Suppressor macrophage treated with lipopolysaccharide for 1 hour (primary cell): ENCODE data around the gene CFHR1.
"Not testable (repeated sequence)": the region's sequence is repeated elsewhere in the genome, so short reads cannot be mapped to it uniquely, and the experiment has no call there.

Source experiments
- DNase-seq, 3 donors: peaks; one replicate each; pipeline ENCODE4 v3.0.0-alpha.2; 2020 to 2022

CFHR1 gene

DNA sequence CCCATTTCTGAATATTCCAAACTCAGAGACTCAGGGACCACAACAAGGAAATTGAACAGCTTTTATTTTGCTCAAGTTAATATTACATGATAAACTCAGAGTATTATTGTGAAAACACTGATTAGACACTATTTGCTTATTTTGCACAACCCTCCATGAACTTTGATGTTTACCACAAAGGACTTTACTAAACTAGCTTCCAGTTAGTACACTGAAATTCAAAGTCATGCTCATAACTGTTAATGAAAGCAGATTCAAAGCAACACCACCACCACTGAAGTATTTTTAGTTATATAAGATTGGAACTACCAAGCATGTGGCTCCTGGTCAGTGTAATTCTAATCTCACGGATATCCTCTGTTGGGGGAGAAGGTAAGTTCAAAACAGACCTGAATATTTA lies at the start of gene CFHR1:
Gene CFHR1, plus strand, starts transcription at position 201 of the 400 bp plus-strand sequence. Its CDS starts 114 bp downstream, at position 315.
- not testable (repeated sequence) for DNase-seq

DNA sequence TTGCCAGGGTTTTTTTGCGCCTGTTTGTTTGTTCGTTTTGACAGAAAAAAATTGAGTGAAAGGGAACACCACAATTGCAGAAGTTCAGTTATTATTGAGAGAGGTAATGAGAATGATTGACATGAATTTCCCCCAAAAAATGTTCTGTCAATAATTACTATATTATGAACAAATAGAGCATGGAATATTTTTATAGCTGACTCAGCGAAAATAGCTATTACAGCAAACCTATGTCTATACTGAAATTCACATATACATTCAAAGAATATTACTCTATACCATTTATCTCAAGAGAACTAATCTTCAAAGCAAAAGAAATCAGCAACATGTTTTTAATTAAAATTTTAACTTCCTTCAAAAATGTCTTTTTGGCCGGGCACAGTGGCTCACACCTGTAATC lies 49.7 kb upstream of the CFHR1 start:
- not testable (repeated sequence) for DNase-seq

DNA sequence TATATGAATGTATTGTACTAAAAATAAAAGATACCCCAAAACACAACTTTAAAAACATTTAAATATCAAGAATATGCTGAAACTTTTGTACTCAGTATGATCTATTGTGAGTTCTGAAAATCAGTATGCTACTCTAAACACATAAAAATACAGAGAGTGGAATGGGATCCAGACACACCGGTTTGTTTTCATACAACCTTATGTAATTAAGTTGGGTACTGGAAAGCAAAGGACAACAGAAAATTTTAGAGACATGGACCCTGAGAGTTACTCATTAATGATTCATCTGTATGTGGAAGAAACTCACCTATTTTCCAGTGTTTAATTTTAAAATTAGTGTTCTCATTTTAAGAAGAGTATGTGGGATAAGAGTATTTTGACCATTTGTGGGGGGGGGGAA lies 45.8 kb upstream of the CFHR1 start:
- no peak for DNase-seq

DNA sequence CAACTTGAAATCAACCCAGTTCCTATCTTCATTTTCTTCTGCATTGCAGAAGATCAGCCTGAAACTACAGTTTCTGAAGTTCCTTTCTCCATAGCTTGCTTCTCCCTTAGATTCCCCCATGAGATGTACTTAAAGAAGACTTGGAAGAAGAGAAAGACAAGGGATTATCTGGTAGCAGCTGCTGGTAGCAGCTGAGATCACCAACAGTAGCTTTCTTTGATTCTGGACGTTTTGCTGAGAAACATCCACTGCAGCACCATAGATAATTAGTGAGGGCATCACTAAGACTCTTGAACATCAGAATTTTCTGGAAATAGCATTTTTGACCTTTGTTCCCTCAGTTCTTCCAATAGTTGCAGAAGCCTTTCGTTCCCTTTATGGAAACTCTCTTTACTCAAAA lies 45.4 kb upstream of the CFHR1 start:
- DNase-seq = no peak

DNA sequence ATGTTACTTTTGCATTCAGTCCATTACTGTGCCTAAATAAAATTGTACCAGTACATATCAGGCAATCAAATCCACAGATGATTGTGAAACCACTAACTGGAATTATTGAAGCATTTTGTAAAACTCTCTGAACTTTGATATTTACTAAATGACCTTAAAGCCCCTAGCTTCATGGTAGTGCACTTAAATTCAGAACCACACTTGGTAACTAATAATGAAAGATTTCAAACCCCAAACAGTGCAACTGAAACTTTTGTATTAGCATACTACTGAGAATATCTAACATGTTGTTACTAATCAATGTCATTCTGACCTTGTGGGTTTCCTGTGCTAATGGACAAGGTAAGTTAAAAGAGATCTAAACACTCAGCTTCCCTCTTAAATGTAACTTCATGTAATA lies 44.9 kb upstream of the CFHR1 start, which contains the start of gene CFHR3:
Gene CFHR3, plus strand, starts transcription at position 238 of the 400 bp plus-strand sequence. Its CDS starts 47 bp downstream, at position 285.
- no peak for DNase-seq

DNA sequence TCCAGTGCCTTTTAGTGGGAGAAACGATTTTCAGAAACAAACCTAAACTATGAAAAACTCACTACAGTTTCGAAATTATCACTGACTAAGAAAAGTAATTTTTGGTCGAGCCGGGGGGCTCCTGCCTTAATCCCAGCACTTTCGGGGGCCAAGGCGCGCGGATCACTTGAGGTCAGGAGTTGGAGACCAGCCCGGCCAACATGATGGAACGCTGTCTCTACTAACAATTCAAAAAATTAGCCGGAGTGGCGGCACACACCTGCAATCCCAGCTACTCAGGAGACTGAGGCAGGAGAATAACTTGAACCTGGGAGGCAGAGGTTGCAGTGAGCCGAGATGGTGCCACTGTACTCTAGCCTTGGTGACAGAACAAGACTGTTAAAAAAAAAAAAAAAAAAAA lies 41.9 kb upstream of the CFHR1 start:
- no peak for DNase-seq

DNA sequence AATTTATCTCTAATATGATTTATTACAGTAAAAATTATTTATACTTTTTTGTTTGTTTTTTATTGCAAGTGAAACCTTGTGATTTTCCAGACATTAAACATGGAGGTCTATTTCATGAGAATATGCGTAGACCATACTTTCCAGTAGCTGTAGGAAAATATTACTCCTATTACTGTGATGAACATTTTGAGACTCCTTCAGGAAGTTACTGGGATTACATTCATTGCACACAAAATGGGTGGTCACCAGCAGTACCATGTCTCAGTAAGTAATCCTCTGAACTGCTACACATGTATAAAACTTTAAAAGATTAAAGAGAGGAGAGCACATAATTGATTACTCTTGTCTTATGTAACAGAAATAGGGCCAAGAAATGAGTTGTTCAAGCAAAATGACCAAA lies 40.4 kb upstream of the CFHR1 start:
- no peak for DNase-seq

DNA sequence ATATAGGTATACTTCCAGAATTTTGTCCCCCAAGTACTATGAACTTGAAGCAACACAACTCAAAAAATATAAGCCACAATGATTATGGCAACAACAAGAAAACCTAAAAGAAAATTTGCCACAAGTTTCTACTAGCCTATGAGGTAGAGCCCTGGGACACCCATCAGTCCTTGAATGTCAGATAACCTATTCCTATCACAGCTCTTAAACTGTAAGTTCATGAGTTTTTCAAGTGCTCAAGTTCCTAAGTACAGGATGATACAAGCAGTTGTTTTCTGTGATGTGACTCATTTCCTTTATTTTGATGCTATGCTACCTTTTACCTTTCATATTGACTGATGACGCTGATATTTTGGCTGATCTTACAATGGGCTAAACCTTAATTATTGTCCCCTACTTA lies 28.3 kb upstream of the CFHR1 start:
- not testable (repeated sequence) for DNase-seq

DNA sequence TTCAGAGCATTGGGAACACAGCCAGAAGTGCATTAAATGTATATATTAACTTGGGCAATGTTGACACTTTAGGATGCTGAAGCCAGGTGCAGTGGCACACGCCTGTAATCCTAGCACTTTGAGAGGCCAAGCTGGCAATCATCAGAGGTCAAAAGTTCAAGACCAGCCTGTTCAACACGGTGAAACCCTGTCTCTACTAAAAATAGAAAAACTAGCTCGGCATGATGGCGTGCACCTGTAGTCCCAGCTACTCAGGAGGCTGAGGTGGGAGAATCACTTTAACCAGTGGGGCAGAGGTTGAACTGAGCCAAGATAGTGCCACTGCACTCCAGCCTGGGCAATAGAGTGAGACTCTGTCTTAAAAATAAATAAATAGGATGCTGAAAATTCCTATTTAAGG lies 25.4 kb upstream of the CFHR1 start:
- not testable (repeated sequence) for DNase-seq

DNA sequence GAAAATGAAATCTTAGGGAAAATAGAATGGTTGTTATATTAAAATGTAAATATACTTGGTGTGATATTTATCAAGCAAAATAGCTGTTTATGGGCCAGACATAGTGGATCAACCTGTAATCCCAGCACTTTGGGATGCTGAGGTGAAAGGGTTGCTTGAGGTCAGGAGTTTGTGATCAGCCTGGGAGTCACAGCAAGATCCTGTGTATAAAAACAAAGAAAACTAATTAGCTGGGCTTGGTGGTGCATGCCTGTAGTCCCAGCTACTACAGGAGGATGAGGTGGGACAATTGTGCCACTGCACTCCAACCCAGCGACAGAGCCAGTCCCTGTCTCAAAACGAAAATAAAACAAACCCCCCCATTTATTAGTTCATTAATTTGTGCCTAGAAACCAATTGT lies 21.6 kb upstream of the CFHR1 start:
- DNase-seq = no peak

DNA sequence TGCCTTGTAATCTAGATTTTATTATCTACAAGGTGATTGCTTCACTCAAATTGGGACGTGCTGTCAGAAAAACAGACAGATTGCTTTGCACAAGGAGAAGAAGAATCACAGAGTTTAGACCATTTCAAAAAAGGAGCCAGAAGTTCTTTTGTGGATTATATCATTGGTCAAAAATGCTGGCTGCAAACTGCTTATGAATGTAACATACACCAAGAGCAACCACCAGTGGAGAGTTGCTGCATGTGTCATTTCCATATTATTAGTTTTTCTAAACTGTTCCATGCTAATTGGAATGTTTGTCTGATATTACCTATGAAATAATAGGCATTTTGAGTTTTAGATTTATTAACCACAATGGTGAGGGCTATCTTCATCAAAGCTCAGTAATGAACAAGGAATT lies 17.6 kb upstream of the CFHR1 start:
- DNase-seq = not testable (repeated sequence)

DNA sequence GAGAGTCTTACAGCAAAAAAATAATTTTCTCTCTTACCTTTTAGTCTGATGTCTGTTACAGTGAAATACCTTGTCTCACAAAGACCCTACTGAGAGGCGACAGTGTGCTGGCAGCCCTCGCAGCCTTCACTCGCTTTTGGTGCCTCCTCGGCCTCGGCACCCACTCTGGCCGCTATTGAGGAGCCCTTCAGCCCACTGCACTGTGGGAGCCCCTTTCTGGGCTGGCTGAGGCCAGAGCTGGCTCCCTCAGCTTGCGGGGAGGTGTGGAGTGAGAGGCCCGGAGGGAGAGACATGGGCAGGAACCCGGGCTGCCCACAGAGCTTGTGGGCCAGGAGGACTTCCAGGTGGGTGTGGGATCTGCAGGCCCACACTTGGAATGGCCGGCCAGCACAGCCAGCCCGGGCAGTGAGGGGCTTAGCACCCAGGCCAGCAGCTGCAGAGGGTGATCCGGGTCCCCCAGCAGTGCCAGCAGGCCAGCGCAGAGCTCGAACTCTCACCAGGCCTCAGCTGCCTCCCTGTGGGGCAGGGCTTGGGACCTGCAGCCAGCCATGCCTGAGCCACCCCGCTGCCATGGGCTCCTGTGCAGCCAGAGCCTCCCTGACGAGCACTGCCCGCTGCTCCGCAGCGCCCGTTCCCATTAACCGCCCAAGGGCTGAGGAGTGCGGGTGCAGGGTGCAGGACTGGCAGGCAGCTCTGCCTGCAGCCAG lies 10.8 kb upstream of the CFHR1 start:
- no peak for DNase-seq

DNA sequence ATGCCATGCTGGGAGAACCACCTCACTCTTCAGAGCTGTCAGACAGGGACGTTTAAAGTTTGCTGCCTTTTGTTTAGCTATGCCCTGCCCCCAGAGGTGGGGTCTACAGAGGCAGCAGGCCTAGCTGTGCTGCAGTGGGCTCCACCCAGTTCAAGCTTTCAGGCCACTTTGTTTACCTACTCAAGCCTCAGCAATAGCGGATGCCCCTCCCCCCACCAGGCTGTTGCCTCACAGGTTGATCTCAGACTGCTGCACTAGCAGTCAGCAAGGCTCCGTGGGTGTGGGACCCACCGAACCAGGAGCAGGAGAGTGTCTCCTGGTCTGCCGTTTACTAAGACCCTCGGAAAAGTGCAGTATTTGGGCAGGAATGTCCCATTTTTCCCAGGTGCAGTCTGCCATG lies 2.1 kb upstream of the CFHR1 start:
- DNase-seq = not testable (repeated sequence)

DNA sequence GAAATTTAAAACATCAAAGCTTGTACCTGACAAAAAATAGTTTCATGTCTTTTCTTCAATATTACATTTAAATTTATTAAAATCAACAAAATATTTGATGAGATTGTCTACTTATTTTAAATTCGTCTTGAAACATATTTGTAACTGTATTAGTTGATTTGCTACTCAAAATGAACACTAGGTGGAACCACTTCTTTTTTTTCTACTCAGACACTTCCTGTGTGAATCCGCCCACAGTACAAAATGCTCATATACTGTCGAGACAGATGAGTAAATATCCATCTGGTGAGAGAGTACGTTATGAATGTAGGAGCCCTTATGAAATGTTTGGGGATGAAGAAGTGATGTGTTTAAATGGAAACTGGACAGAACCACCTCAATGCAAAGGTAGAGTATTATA lies 8.3 kb downstream of the CFHR1 start:
- DNase-seq = peak; percentile 5 to 66 (median 49)

DNA sequence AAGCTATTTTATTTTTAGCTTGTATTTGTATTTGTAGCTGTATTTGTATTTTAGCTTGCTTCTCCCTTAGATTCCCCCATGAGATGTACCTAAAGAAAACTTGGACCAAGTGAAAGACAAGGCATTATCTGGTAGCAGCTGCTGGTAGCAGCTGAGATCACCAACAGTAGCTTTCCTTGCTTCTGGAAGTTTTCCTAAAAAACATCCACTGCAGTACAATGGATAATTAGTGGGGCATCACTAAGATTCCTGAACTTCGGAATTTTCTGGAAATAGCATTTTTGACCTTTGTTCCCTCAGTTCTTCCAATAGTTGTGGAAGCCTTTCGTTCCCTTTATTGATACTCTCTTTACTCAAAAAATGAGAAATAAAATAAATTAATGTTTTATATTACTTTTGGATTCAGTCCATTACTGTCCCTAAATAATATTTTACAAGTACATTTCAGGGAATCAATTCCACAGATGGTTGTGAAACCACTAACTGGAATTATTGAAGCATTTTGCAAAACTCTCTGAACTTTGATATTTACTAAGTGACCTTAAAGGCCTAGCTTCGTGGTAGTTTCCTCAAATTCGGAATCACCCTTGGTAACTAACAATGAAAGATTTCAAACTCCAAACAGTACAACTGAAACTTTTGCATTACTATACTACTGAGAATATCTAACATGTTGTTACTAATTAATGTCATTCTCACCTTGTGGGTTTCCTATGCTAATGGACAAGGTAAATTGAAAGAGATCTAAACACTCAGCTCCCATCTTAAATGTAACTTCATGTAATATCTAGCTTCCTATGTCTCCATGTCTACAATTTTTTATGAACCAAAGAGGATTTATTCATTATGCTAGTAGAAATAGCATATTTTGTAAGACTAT lies 30.3 kb downstream of the CFHR1 start:
- not testable (repeated sequence) for DNase-seq

DNA sequence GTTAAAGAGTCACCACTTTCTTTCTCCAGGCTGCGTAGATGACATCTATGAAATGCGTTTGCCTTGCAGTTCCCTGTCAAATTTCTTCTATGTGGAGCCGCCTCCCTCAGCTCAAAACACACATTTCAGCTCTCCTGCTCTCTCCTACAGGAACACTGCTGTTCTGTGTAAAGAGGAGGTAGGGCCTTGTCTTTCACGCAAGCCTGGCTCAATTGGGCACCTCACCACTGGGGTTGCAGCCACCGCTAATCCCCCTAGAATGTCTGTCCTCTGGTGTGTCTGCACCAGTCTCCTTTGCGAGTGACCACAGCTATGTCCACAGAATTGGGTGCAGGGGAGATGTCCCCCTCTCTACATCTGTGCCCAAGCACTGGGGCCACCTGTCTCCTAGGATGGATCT lies 36.5 kb downstream of the CFHR1 start:
- DNase-seq = no peak

DNA sequence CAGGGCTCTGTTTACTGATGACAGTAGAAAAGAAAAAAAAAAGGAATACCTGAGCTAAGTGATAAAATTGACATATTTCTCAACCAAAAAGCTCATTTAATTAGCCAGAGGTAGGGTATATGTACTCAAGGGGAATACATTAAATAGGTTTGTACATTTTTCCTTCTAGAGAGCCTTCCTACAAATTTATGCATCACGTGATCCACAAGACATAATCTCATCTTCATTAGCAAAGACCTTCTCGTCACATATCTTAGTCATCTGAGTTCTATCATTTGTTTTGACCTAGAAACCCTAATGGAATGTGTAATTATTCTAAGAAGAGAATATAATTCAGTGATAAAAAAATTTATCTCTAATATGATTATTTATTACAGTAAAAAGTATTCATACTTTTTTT lies 37.7 kb downstream of the CFHR1 start:
- no peak for DNase-seq

DNA sequence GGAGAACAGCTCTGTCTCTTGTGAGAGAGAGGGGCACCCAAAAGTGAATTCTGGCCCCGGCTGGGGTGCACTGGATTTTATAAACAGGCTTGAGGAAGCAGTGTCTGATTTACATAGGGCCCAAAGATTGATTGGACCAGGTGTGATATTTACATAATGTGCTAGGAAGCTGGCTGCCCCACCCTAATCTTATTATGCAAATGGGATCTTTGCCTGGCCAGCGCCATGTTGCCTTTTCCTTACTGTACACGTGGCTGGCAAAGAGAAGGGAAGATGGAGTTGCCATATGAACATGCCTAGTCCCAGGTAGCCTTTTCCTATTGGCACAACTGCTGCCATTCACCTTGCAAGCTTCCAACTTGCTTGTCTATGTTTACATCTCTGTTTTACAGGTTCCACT lies 39.3 kb downstream of the CFHR1 start:
- no peak for DNase-seq

DNA sequence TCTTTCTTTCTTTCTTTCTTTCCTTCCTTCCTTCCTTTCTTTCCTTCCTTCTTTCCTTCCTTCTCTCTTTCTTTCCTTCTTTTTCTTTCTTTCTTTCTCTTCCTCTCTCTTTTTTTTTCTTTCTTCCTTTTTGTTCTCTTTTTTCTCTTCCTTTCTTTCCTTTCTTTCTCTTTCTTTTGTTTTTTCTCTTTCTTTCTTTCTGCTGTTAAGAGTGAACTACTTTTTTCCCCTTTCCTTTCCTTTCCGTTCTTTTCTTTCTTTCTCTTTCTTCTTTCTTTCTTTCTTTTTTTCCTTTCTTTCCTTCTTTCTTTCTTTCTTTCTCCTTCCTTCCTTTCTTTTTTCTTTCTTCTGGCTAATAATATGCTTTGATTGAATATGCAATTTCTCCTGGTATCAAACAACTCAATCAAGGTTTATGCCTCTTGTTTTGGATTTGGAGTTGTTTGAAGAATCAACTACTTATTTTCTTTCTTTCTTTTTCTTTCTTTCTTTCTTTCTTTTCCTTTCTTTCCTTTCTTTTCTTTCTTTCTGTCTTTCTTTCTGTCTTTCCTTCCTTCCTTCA lies 40.9 kb downstream of the CFHR1 start:
- DNase-seq = no peak

DNA sequence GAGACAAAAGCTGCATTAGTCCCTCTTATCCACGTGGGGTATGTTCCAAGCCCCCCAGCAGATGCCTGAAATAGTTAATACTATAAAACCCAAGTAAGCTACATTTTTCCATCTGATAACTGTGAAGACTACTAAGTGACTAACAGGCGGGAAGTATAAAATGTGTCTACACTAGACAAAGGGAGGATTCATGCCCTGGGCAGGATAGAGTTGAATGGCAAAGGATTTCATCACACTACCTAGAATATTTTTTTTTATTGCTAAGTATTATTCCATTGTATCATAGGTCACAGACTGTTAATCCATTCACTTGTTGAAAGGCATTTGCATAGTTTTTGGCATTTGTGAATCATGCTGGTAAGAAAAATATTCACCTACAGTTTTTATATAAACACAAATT lies 41.9 kb downstream of the CFHR1 start:
- no peak for DNase-seq

DNA sequence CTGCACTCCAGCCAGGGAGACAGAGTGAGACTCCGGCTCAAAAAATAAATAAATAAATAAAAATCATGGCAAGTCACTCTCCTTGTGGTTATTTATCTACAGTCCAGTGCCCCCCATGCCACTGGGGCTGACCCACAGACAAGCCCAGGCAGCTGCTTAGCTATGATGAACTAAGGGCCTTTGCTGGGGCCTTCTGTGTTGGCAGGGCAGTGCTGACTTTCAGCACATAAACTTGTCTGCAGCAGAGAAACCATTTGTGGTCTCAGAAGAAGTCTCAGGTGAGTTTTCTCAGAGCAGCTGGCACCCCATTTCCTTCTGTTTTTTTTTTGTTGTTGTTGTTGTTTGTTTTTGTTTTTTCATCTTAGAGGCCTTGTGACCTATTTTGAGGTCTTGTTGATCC lies 47.4 kb downstream of the CFHR1 start:
- no peak for DNase-seq

DNA sequence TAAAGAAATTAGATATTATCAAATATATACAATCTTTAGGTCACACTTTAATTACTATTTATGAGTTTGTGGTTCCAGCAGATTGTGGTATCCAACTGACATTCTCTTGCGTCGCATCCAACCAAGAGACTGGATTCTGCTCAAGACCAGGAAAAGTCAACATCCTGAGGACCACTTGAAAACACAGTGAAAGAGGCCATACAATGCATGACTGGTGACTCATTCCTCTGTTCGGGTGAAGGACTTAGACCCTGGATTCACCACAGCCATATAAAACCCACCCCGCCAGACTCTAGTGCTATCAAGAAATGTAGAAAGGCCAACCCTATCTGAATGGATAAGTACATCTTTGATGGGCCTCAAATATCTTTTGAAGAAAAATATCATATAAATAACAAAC lies 53.9 kb downstream of the CFHR1 start:
- no peak for DNase-seq

DNA sequence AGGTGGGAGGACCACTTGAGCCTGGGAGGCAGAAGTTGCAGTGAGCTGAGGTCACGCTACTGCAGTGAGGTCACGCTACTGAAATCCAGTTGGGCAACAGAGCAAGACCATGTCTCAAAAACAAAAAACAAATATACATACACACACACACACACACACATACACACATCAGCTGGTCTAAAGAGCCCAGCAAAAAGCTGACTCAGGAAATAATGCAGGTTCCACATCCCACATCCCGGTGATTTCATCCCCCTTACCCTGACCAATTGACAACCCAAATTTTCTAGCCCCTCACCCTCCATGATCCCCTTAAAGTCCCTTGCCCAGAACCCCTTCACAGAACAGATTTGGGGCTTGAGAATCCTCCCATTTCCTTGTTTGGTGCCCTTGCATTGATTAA lies 56.4 kb downstream of the CFHR1 start:
- no peak for DNase-seq

DNA sequence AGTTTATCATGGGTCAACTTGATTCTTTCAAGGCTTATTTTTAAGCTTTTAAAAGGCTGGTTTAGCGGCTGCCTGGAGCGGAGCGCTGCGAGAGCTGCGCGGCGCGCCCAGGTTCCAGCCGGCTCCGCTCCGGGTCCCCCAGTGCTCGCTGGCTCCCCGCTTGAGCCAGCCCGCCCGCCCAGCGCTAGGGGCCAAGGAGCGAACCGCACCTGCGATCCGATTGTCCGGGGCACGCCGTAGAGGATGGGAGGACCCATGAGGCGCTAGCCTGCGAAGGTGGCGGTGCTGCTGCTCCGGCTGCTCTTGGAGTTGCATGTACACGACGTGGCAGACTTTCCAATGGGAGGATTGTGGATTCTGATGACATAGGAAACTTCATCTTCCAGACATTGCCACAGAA lies 58.4 kb downstream of the CFHR1 start:
- no peak for DNase-seq
